A549 treated with CORT108297 at 1 μM for 4 hours (cell line): ENCODE data around the gene OR2T34. TPM values are rescaled to one million over a fixed set of nuclear protein-coding genes. Genes with fewer than 3 reads are reported as not detected.

Experiments
- total RNA-seq: library from RNA; stranded (reverse); fragments of 200-300 nt; extraction: Qiagen RNA extraction; gene quantifications from 5 replicates; pipeline ENCODE4 v1.2.3, GENCODE V29; 2022

The OR2T34 gene
- not detected in 5 replicates for total RNA-seq

GRCh38 chr1:248574657-248575056 is at the start of gene OR2T34:
OR2T34 (minus strand) TSS chr1:248574757; CDS start chr1:248574757, 0 bp downstream.

GRCh38 chr1:248597589-248597988 is 23.0 kb upstream of the OR2T34 start, which contains the start of gene OR2T10:
OR2T10 (minus strand) TSS chr1:248597700; CDS start chr1:248593768, 3,932 bp downstream.

GRCh38 chr1:248562672-248563071 is 11.9 kb downstream of the OR2T34 start, which contains the start of gene OR2T29:
OR2T29 (minus strand) TSS chr1:248562772; CDS start chr1:248559491, 3,281 bp downstream.

Other genes with a start within 250 kb of the OR2T34 start
- gene OR14C36, start 226.0 kb downstream of the OR2T34 start, total RNA-seq: not detected in 5 replicates
- gene OR2T4, start 213.1 kb downstream of the OR2T34 start, total RNA-seq: not detected in 5 replicates
- gene OR2T6, start 199.0 kb downstream of the OR2T34 start, total RNA-seq: not detected in 5 replicates
- gene OR2T1, start 171.7 kb downstream of the OR2T34 start, total RNA-seq: not detected in 5 replicates
- not detected in 5 replicates for gene OR2T2, start 129.1 kb downstream of the OR2T34 start, total RNA-seq
- gene OR2T3, start 101.4 kb downstream of the OR2T34 start, total RNA-seq: not detected in 5 replicates
- gene OR2T5, start 86.2 kb downstream of the OR2T34 start, total RNA-seq: not detected in 5 replicates
- not detected in 5 replicates for gene OR2G6, start 66.7 kb downstream of the OR2T34 start, total RNA-seq
- not detected in 5 replicates for gene OR2T29, start 12.0 kb downstream of the OR2T34 start, total RNA-seq
- not detected in 5 replicates for gene OR2T10, start 22.9 kb upstream of the OR2T34 start, total RNA-seq
- gene OR2T11, start 60.3 kb upstream of the OR2T34 start, total RNA-seq: not detected in 5 replicates
- gene OR2T35, start 70.5 kb upstream of the OR2T34 start, total RNA-seq: not detected in 5 replicates
- not detected in 5 replicates for gene OR2T27, start 80.8 kb upstream of the OR2T34 start, total RNA-seq
- not detected in 5 replicates for gene OR14I1, start 128.0 kb upstream of the OR2T34 start, total RNA-seq
- 0.09 to 0.15 TPM (median 0.11 TPM) in 4 of 5 replicates, not detected in the other for gene LYPD8, start 181.0 kb upstream of the OR2T34 start, total RNA-seq